HCT116 (cell line): ENCODE results near the gene HOTAIR. TPM values are rescaled to one million over a fixed set of nuclear protein-coding genes. Genes with fewer than 3 reads are reported as not detected.

Source experiments
- ATAC-seq: fragments of 200-7000 bp; cut with Tn5 transposase; 2 replicates; pipeline ENCODE4 v1.9.1; 2020; ENCODE audit warnings: mild to moderate bottlenecking, moderate library complexity
- BruUV-seq: library from RNA; stranded (reverse); fragments of 400-500 nt; replicated peaks from 2 replicates; lab custom pipeline; 2021; lab: Mats Ljungman, UMichigan
- CTCF ChIA-PET: fragments of 300-600 bp; sonication (Branson Sonifier 250); formaldehyde crosslinking; loops from one replicate; lab custom pipeline; 2021; ENCODE audit warnings: antibody characterized with exemption; lab: Charles Lee
- POLR2A ChIA-PET: fragments of 300-600, 350-600 bp; sonication (Branson Sonifier 250); formaldehyde crosslinking; loops from one replicate; lab custom pipeline; 2021; ENCODE audit warnings: antibody characterized with exemption; lab: Charles Lee
- RAD21 ChIA-PET, 2 experiments: fragments of 300-600 bp; sonication (Branson Sonifier 250); formaldehyde crosslinking; loops; one replicate each; lab custom pipeline; 2023; ENCODE audit warnings: low total read pairs in 2 of 2; ENCODE audit not compliant: uncharacterized antibody in 2 of 2, unreplicated experiment in 2 of 2, low non-redundant PET in 1 of 2; lab: Charles Lee
- DNase-seq: peaks from one replicate; pipeline ENCODE4 v3.0.0-alpha.2; 2010; ENCODE audit warnings: low read depth, low spot score
- H2AFZ ChIP-seq: fragments of 200-600 bp; shearing (Covaris generic), sonication (generic); 2 replicates; pipeline ENCODE4 v1.6.1; 2017; ENCODE audit warnings: low read depth, mixed run types, mixed read lengths, antibody characterized with exemption, low read length; ENCODE audit not compliant: poor library complexity, severe bottlenecking
- H3K27ac ChIP-seq: 2 replicates; pipeline ENCODE4 v1.5.1; 2012; ENCODE audit warnings: low read depth, low read length
- H3K27me3 ChIP-seq: fragments of 200-600 bp; sonication (generic); 2 replicates; pipeline ENCODE4 v1.6.1; 2016; ENCODE audit warnings: mixed run types, low read length, mixed read lengths; ENCODE audit not compliant: insufficient read depth
- H3K36me3 ChIP-seq, 2 experiments: fragments of 200-500 bp in 1 of 2; fragments of 200-600 bp in 1 of 2; sonication (Bioruptor generic) in 1 of 2; sonication (generic) in 1 of 2; 2 replicates each; pipeline versions ENCODE4 v1.5.1 to v1.6.1; 2014 to 2016; ENCODE audit warnings: low read length in 2 of 2, inconsistent platforms in 1 of 2, mixed read lengths in 1 of 2, mixed run types in 1 of 2; ENCODE audit not compliant: insufficient read depth in 2 of 2, control insufficient read depth in 1 of 2
- H3K4me1 ChIP-seq, 2 experiments: fragments of 200-600 bp in 1 of 2; sonication (generic) in 1 of 2; 2 replicates each; pipeline versions ENCODE4 v1.5.1 to v1.6.1; 2012 to 2017; ENCODE audit warnings: low read length in 2 of 2, inconsistent platforms in 1 of 2, mild to moderate bottlenecking in 1 of 2, mixed read lengths in 1 of 2, mixed run types in 1 of 2, moderate library complexity in 1 of 2; ENCODE audit not compliant: insufficient read depth in 2 of 2, control insufficient read depth in 1 of 2
- H3K4me2 ChIP-seq: fragments of 200-600 bp; sonication (generic); 2 replicates; pipeline ENCODE4 v1.6.1; 2017; ENCODE audit warnings: mixed run types, low read length, mixed read lengths
- H3K4me3 ChIP-seq, 2 experiments: fragments of 200-600 bp in 1 of 2; sonication (generic) in 1 of 2; replicated peaks in 1 of 2; 2 replicates each; pipeline ENCODE4 v1.5.1; 2011 to 2016; ENCODE audit warnings: low read length in 2 of 2, control low read depth in 1 of 2, low read depth in 1 of 2, mild to moderate bottlenecking in 1 of 2, mixed read lengths in 1 of 2, mixed run types in 1 of 2
- H3K79me2 ChIP-seq: fragments of 200-600 bp; sonication (generic); 2 replicates; pipeline ENCODE4 v1.6.1; 2017; ENCODE audit warnings: mild to moderate bottlenecking, mixed run types, low read length, moderate library complexity, mixed read lengths; ENCODE audit not compliant: insufficient read depth
- H3K9ac ChIP-seq: fragments of 200-600 bp; sonication (generic); 2 replicates; pipeline ENCODE4 v1.6.1; 2016; ENCODE audit warnings: low read length, mixed read lengths
- H3K9me2 ChIP-seq: fragments of 200-600 bp; sonication (generic), shearing (Covaris generic); 2 replicates; pipeline ENCODE4 v1.6.1; 2017; ENCODE audit warnings: mixed run types, mild to moderate bottlenecking, moderate library complexity; ENCODE audit not compliant: insufficient read depth
- H3K9me3 ChIP-seq, 2 experiments: fragments of 200-500 bp in 1 of 2; fragments of 200-600 bp in 1 of 2; sonication (Bioruptor generic) in 1 of 2; sonication (generic) in 1 of 2; 2 replicates each; pipeline ENCODE4 v1.6.1; 2014 to 2017; ENCODE audit warnings: low read length in 2 of 2, mixed read lengths in 2 of 2, inconsistent platforms in 1 of 2, low read depth in 1 of 2, mild to moderate bottlenecking in 1 of 2, mixed run types in 1 of 2, moderate library complexity in 1 of 2; ENCODE audit not compliant: control insufficient read depth in 1 of 2, insufficient read depth in 1 of 2
- H4K20me1 ChIP-seq: fragments of 200-600 bp; sonication (generic), shearing (Covaris generic); 2 replicates; pipeline ENCODE4 v1.6.1; 2017; ENCODE audit warnings: mixed run types, mild to moderate bottlenecking, moderate library complexity; ENCODE audit not compliant: insufficient read depth
- CBX3 ChIP-seq: IDR thresholded peaks from 2 replicates; pipeline ENCODE4 v1.6.1; 2012; ENCODE audit warnings: low read depth
- CTCF ChIP-seq, 3 experiments: fragments of 200-600 bp in 1 of 3; sonication (generic) in 1 of 3; IDR thresholded peaks in 2 of 3; conservative IDR thresholded peaks in 1 of 3; 2 replicates each; pipeline ENCODE4 v1.5.1; 2012 to 2017; ENCODE audit warnings: low read depth in 2 of 3, low read length in 2 of 3, antibody characterized with exemption in 1 of 3, borderline replicate concordance in 1 of 3, control low read depth in 1 of 3, mild to moderate bottlenecking in 1 of 3, mixed read lengths in 1 of 3, mixed run types in 1 of 3, moderate library complexity in 1 of 3; ENCODE audit not compliant: insufficient read depth in 1 of 3
- EGR1 ChIP-seq: IDR thresholded peaks from 2 replicates; pipeline ENCODE4 v1.6.1; 2012; ENCODE audit warnings: low read depth
- EZH2 ChIP-seq: fragments of 200-600 bp; sonication (generic); IDR thresholded peaks from 2 replicates; pipeline ENCODE4 v1.6.1; 2017; ENCODE audit warnings: antibody characterized with exemption, mixed run types
- EZH2phosphoT487 ChIP-seq: fragments of 200-600 bp; IDR thresholded peaks from 2 replicates; pipeline ENCODE4 v1.6.1; 2018; ENCODE audit warnings: antibody characterized with exemption, borderline replicate concordance
- MAX ChIP-seq: IDR thresholded peaks from 2 replicates; pipeline ENCODE4 v1.6.1; 2012
- POLR2AphosphoS5 ChIP-seq: IDR thresholded peaks from 2 replicates; pipeline ENCODE4 v1.6.1; 2011; ENCODE audit warnings: mild to moderate bottlenecking, low read depth, low read length, moderate library complexity
- ZBTB33 ChIP-seq: IDR thresholded peaks from 2 replicates; pipeline ENCODE4 v1.6.1; 2011; ENCODE audit warnings: mild to moderate bottlenecking, low read length, moderate library complexity; ENCODE audit not compliant: insufficient replicate concordance; ENCODE audit errors: extremely low read depth
- ZFX ChIP-seq: fragments of 450-650 bp; IDR thresholded peaks from 2 replicates; pipeline ENCODE4 v1.6.1; 2017
- intact Hi-C: fragments of 100-400 bp; cut with micrococcal nuclease; formaldehyde crosslinking; loops from 2 replicates; pipeline ENCODE4 v1.10.0; 2022
- total RNA-seq: library from RNA; stranded (reverse); gene quantifications from one replicate; pipeline ENCODE4 v1.2.1, GENCODE V29; 2021; ENCODE audit not compliant: unreplicated experiment

Gene HOTAIR
- total RNA-seq, 1 experiment from 2014 or later = 0.25 TPM

- H3K27me3 ChIP-seq = no peaks in the 10 kb centered on the region
- H3K9ac ChIP-seq = peak overlapping the region; percentile 43
- ChIA-PET CTCF (interaction anchor here (0.7 to 1.7 kb wide), 2 partner anchors 207 to 249 kb away, joined by 3 to 6 read pairs; no protein-coding TSS in a partner anchor), POLR2A (interaction anchor here (0.7 to 1.1 kb wide), 2 partner anchors 15 to 595 kb away, joined by 3 to 4 read pairs; partner anchors contain the start of gene HOXC13), RAD21 (no interaction called here)
- H3K9me2 ChIP-seq = no peaks in the 10 kb centered on the region
- no TSS peak for BruUV-seq
- peak; percentile 13 for DNase-seq
- intact Hi-C loops = no loop called here
- peak overlapping the region; percentile 82 for H3K4me2 ChIP-seq
- H3K79me2 ChIP-seq = no peaks in the 10 kb centered on the region
- no peaks in the 10 kb centered on the region for H4K20me1 ChIP-seq
- ATAC-seq = peak; percentile 87
- H3K4me3 ChIP-seq = peak overlapping the region; percentile 36 to 49
- no peak overlapping the region for H3K27ac ChIP-seq
- peak overlapping the region; percentile 99 for H2AFZ ChIP-seq
- H3K4me1 ChIP-seq = peaks cover 12 to 15% of the 10 kb centered on the region in 2 experiments
- H3K9me3 ChIP-seq = no peaks in the 10 kb centered on the region
- TF ChIP-seq EZH2phosphoT487 (no peak), MAX (0 out of 2 replicates have a peak, but pooled peaks have one; percentile 33)
- no peaks in the 10 kb centered on the region for H3K36me3 ChIP-seq
Observed at GRCh38 chr12:53952871-53953734, 21.7 kb downstream of the HOTAIR start.

GRCh38 chr12:53952335-53952694, 22.4 kb downstream of the HOTAIR start:
- BruUV-seq = no TSS peak
- no peaks in the 10 kb centered on the region for H3K9me3 ChIP-seq
- no peaks in the 10 kb centered on the region for H4K20me1 ChIP-seq
- H3K79me2 ChIP-seq = no peaks in the 10 kb centered on the region
- ATAC-seq (no peak), DNase-seq (no peak)
- peaks cover 12 to 15% of the 10 kb centered on the region in 2 experiments for H3K4me1 ChIP-seq
- H3K27ac ChIP-seq = no peak overlapping the region
- TF ChIP-seq EZH2 = no peak
- no peak for TF ChIP-seq CTCF (IDR thresholded peaks at IDR 0.05 in 2 of 3, conservative IDR thresholded peaks at IDR 0.05 in 1 of 3; ENCODE audit: borderline replicate concordance in 1 of 3, insufficient read depth in 1 of 3, low read depth in 2 of 3, low read length in 2 of 3)
- no peak for TF ChIP-seq EGR1
- no peak for TF ChIP-seq ZBTB33
- no peak for TF ChIP-seq MAX
- TF ChIP-seq POLR2AphosphoS5 = no peak
- no peak for TF ChIP-seq ZFX
- no peak for TF ChIP-seq EZH2phosphoT487
- TF ChIP-seq CBX3 = no peak
- no peak overlapping the region for H3K9ac ChIP-seq
- peak overlapping the region; percentile 99 for H2AFZ ChIP-seq
- no peaks in the 10 kb centered on the region for H3K36me3 ChIP-seq
- intact Hi-C loops = no loop called here
- H3K4me3 ChIP-seq = no peak overlapping the region
- no peaks in the 10 kb centered on the region for H3K9me2 ChIP-seq
- H3K27me3 ChIP-seq = no peaks in the 10 kb centered on the region
- CTCF ChIA-PET = interaction anchor here (0.7 kb wide), 1 partner anchor 250 kb away, joined by 3 read pairs; no protein-coding TSS in a partner anchor
- POLR2A ChIA-PET = no interaction called here
- H3K4me2 ChIP-seq = peak overlapping the region; percentile 82; the same call in 1 of the 2 replicates
- RAD21 ChIA-PET = no interaction called here
